ENCODE data around the gene PKLR.

PKLR gene

DNA sequence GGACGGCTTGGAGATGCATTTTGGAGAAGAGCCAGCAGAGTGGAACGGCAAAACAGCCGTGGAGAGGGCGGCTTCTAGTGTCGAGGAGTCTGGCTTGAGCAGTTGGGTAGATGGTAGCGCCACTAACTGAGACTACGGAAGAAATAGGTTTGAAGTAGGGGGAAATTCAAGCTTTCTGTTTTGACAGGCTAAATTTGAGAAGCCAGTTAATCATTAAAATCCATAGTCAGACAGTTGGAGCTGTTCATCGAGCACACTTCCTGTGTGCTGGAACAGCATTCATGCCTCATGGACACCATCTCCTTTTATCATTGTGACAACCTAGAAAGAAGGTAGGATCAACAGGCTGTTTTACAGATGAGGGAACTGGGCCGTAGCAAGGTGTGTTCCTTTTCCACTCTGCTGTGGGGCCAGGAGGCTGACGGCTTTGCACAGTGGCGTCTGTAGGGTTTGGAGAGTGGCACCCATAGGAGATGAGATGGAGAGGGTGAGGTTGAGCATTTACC lies 3.4 kb upstream of the PKLR start:
- Histone ChIP-seq H3K4me3 (replicated peaks; ENCODE audit: low read depth, low read length) (no peak overlapping the region), H3K36me3 (ENCODE audit: control insufficient read depth, insufficient read depth, low read length) (no peaks in the 10 kb centered on the region), H3K27me3 (replicated peaks; ENCODE audit: control insufficient read depth, insufficient read depth, low read length) (no peaks in the 10 kb centered on the region)
- no peak for DNase-seq (ENCODE audit: extremely low read depth, insufficient read length)
- TF ChIP-seq CTCF (IDR thresholded peaks at IDR 0.05; ENCODE audit: insufficient read depth, low read length, poor library complexity, severe bottlenecking): no peak

- H3K27me3 ChIP-seq (replicated peaks; ENCODE audit: control insufficient read depth, insufficient read depth, low read length): no peaks in the 10 kb centered on the region
- no peak for TF ChIP-seq CTCF (IDR thresholded peaks at IDR 0.05; ENCODE audit: insufficient read depth, low read length, poor library complexity, severe bottlenecking)
- no peaks in the 10 kb centered on the region for H3K36me3 ChIP-seq (ENCODE audit: control insufficient read depth, insufficient read depth, low read length)
- H3K4me3 ChIP-seq (replicated peaks; ENCODE audit: low read depth, low read length): no peak overlapping the region
- no peak for DNase-seq (ENCODE audit: extremely low read depth, insufficient read length)
These were observed 497 bp downstream of the PKLR start for GRCh38 chr1:155300553-155301329.

DNA sequence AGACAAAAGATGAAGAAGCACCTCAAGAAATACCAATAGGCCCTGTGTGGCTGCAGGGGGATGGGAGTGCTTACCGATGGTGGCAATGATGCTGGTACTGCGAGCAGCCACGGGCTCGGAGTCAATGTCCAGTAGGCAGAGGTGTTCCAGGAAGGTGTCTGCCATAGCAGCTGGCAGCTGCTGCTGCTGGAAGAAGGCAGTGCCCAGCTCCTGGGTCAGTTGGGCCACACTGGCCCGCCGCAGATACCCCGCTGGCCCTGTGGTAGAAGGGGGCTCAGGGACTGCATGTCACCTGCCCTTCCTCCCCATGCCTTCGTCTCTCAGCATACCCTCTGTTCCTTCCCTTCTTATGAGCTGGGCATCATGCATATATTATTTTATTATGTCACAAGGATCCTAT lies 1.2 kb downstream of the PKLR start:
- no peak for TF ChIP-seq CTCF (IDR thresholded peaks at IDR 0.05; ENCODE audit: insufficient read depth, low read length, poor library complexity, severe bottlenecking)
- Histone ChIP-seq H3K36me3 (ENCODE audit: control insufficient read depth, insufficient read depth, low read length) (no peaks in the 10 kb centered on the region), H3K27me3 (replicated peaks; ENCODE audit: control insufficient read depth, insufficient read depth, low read length) (no peaks in the 10 kb centered on the region), H3K4me3 (replicated peaks; ENCODE audit: low read depth, low read length) (no peak overlapping the region)
- no peak for DNase-seq (ENCODE audit: extremely low read depth, insufficient read length)

- Histone ChIP-seq H3K36me3 (ENCODE audit: control insufficient read depth, insufficient read depth, low read length) (no peaks in the 10 kb centered on the region), H3K4me3 (replicated peaks; ENCODE audit: low read depth, low read length) (no peak overlapping the region), H3K27me3 (replicated peaks; ENCODE audit: control insufficient read depth, insufficient read depth, low read length) (no peaks in the 10 kb centered on the region)
- no peak for TF ChIP-seq CTCF (IDR thresholded peaks at IDR 0.05; ENCODE audit: insufficient read depth, low read length, poor library complexity, severe bottlenecking)
- no peak for DNase-seq (ENCODE audit: extremely low read depth, insufficient read length)
These were observed 3.9 kb downstream of the PKLR start for GRCh38 chr1:155297384-155297783.

GRCh38 chr1:155296661-155297060 lies 4.6 kb downstream of the PKLR start:
- no peak for TF ChIP-seq CTCF (IDR thresholded peaks at IDR 0.05; ENCODE audit: insufficient read depth, low read length, poor library complexity, severe bottlenecking)
- Histone ChIP-seq H3K27me3 (replicated peaks; ENCODE audit: control insufficient read depth, insufficient read depth, low read length) (no peaks in the 10 kb centered on the region), H3K4me3 (replicated peaks; ENCODE audit: low read depth, low read length) (no peak overlapping the region), H3K36me3 (ENCODE audit: control insufficient read depth, insufficient read depth, low read length) (no peaks in the 10 kb centered on the region)
- no peak for DNase-seq (ENCODE audit: extremely low read depth, insufficient read length)
